Neuron (in vitro differentiated cells): ENCODE results near the gene RPTOR.

Source experiments
- H2AFZ ChIP-seq: one replicate; pipeline ENCODE4 v1.6.1; 2013; ENCODE audit warnings: low read depth, mild to moderate bottlenecking, inconsistent platforms, low read length, moderate library complexity
- H3K27me3 ChIP-seq: one replicate; pipeline ENCODE4 v1.6.1; 2013; ENCODE audit warnings: low read length; ENCODE audit not compliant: insufficient read depth
- H3K36me3 ChIP-seq: one replicate; pipeline ENCODE4 v1.6.1; 2013; ENCODE audit warnings: low read length; ENCODE audit not compliant: insufficient read depth
- H3K4me1 ChIP-seq: one replicate; pipeline ENCODE4 v1.6.1; 2013; ENCODE audit warnings: low read length; ENCODE audit not compliant: insufficient read depth
- H3K4me3 ChIP-seq: 2 replicates; pipeline ENCODE4 v1.5.1; 2013; ENCODE audit warnings: mild to moderate bottlenecking, low read length, moderate library complexity
- H3K9me3 ChIP-seq: one replicate; pipeline ENCODE4 v1.6.1; 2013; ENCODE audit warnings: low read length

The RPTOR gene

DNA sequence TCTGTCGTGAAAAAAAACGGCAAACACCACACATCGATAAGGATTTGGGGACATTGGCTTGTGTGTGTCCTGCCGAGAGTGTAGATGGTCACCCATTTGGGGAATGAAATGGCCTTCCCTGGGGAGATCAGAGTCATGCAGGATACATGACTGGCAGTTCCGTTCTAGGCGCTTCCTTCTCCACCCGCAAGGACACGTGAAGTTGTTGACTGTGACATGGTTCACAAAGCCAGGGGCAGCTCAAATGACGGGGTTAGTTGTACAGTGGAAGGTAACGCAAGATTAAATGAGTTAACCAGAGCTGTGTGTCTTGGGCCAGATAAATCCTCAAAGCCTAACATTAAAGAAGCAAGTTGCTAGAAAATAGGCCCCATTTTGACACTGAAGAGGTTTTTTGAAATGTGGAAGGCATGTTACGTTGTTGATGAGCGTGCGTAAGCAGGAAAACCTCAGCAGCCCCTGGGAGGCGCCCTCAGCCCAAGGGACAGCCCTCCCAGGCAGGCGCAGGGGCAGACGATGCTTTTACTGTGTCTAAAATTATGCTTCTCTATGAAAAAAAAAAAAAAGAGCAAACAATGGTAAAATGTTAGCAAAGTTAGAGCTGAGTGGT lies 411.1 kb downstream of the RPTOR start:
- H2AFZ ChIP-seq = no peak overlapping the region
- H3K9me3 ChIP-seq = peaks cover 5% of the 10 kb centered on the region
- H3K4me3 ChIP-seq = no peak overlapping the region
- H3K27me3 ChIP-seq = no peaks in the 10 kb centered on the region
- peaks cover 6% of the 10 kb centered on the region for H3K36me3 ChIP-seq
- H3K4me1 ChIP-seq = no peaks in the 10 kb centered on the region

GRCh38 chr17:80956321-80957190 lies 411.9 kb downstream of the RPTOR start:
- no peak overlapping the region for H2AFZ ChIP-seq
- peaks cover 2% of the 10 kb centered on the region for H3K36me3 ChIP-seq
- peaks cover 5% of the 10 kb centered on the region for H3K9me3 ChIP-seq
- no peaks in the 10 kb centered on the region for H3K27me3 ChIP-seq
- H3K4me3 ChIP-seq = no peak overlapping the region
- H3K4me1 ChIP-seq = no peaks in the 10 kb centered on the region

DNA sequence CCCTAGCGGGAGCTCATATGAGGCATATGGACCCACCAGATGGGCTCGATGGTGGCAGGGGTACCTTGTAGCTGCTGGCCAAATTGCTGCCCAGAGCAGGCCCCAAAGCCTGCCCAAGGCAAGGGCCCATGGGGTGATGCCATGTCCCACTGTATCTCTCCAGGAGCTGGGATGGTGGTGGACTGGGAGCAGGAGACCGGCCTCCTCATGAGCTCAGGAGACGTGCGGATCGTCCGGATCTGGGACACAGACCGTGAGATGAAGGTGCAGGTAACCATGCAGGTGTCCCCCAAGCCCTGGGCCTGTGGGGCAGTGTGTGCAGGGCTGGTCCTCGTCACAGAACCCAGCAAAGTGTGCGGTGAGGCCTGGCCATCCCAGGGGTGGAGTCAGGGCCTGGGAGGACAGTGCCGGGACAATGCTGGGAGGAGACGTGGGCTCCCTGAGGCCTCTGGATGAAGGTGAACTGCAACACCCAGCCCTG lies 412.9 kb downstream of the RPTOR start:
- Histone ChIP-seq H3K4me1 (no peaks in the 10 kb centered on the region), H3K36me3 (no peaks in the 10 kb centered on the region), H3K27me3 (no peaks in the 10 kb centered on the region), H3K4me3 (no peak overlapping the region), H2AFZ (no peak overlapping the region), H3K9me3 (peaks cover 5% of the 10 kb centered on the region)

DNA sequence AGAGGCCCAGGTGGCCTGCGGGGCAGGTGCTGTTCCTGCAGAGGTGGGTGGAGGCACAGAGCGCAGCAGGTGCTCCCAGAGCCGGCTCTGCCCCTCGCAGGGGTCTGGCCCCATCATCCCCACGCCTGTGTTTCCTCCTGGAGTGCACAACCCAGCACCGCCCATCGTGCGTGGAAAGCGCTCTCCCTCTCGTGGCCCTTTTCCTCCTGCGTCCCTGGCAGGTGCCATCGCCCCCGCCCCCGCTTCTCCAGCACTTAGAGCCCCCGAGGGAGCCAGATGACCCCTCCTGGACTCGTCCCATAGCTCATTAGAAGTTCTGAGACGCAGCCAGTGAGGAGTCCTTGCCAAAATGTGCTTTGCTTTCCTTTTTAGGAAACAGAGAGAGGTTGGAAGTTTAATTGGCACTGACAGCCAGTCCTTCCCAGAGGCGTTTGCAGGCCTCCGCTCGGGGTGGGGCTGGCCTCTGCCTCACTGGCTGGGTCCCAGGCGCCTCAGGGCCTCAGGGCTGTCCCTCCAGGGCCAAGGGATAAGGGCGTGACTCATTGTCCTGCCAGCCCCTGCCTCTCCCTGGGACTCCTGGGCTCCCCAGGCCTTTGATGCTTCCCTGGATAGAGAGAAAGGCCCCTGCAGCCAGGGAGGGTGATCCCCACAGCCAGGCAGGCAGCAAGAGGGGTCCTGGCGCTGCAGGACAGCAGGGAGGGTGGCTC lies 414.8 kb downstream of the RPTOR start:
- H2AFZ ChIP-seq = no peak overlapping the region
- no peaks in the 10 kb centered on the region for H3K27me3 ChIP-seq
- no peak overlapping the region for H3K4me3 ChIP-seq
- peaks cover 2% of the 10 kb centered on the region for H3K9me3 ChIP-seq
- no peaks in the 10 kb centered on the region for H3K4me1 ChIP-seq
- H3K36me3 ChIP-seq = no peaks in the 10 kb centered on the region

GRCh38 chr17:80960037-80960796 lies 415.6 kb downstream of the RPTOR start:
- Histone ChIP-seq H3K36me3 (peaks cover 1% of the 10 kb centered on the region), H3K4me1 (no peaks in the 10 kb centered on the region), H3K27me3 (no peaks in the 10 kb centered on the region), H2AFZ (no peak overlapping the region), H3K9me3 (no peaks in the 10 kb centered on the region), H3K4me3 (no peak overlapping the region)

- no peaks in the 10 kb centered on the region for H3K9me3 ChIP-seq
Measured at GRCh38 chr17:80960797-80961452, 416.3 kb downstream of the RPTOR start.

GRCh38 chr17:80961541-80962330 lies 417.1 kb downstream of the RPTOR start:
- H3K27me3 ChIP-seq = no peaks in the 10 kb centered on the region
- no peaks in the 10 kb centered on the region for H3K4me1 ChIP-seq
- no peak overlapping the region for H2AFZ ChIP-seq
- no peaks in the 10 kb centered on the region for H3K9me3 ChIP-seq
- no peak overlapping the region for H3K4me3 ChIP-seq
- peaks cover 4% of the 10 kb centered on the region for H3K36me3 ChIP-seq

More at GRCh38 chr17:80960797-80961452, 416.3 kb downstream of the RPTOR start:
- H3K27me3 ChIP-seq = no peaks in the 10 kb centered on the region
- peaks cover 4% of the 10 kb centered on the region for H3K36me3 ChIP-seq
- H3K4me3 ChIP-seq = no peak overlapping the region
- no peak overlapping the region for H2AFZ ChIP-seq
- H3K4me1 ChIP-seq = no peaks in the 10 kb centered on the region

DNA sequence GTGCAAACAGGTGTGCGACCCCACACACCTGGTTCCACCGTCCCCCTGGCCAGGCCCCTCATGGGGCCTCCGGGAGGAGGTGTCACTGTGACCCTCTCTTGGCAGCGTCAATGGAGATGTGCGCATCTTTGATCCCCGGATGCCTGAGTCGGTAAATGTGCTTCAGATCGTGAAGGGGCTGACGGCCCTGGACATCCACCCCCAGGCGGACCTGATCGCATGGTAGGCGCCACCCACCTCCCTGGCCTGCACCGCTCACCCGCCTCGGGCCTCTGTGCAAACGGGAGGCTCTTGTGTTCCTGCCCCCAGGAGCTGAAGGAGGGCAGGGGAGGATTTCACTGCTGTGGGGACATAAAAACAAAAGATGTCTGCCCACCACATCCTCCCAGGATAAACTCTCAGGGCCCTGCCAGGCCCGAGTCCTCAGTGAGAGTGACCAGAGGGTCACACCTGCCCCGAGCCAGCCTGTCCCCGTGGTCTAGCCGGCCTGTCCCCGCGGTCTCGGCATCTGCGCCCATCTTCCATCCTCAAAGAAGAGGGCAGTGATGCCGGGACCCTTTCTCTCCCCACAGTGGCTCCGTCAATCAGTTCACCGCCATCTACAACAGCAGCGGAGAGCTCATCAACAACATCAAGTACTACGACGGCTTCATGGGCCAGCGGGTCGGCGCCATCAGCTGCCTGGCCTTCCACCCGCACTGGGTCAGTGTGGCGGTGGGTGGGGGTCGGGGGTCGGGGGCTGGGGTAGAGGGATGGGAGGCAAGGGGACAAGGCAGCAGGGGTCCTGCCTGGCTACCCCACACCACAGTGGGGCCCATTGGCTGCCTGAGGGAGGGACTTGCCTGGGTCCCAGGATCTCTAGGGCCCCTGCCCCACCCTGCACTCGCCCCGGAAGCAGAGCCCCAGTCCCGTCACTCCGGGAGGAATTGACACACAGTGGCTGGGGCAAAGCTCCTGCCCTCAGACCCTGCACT lies 418.0 kb downstream of the RPTOR start:
- Histone ChIP-seq H3K4me3 (no peak overlapping the region), H3K9me3 (no peaks in the 10 kb centered on the region), H3K27me3 (no peaks in the 10 kb centered on the region), H3K4me1 (no peaks in the 10 kb centered on the region), H3K36me3 (peaks cover 4% of the 10 kb centered on the region), H2AFZ (no peak overlapping the region)

GRCh38 chr17:80963812-80964543 lies 419.3 kb downstream of the RPTOR start:
- peaks cover 8% of the 10 kb centered on the region for H3K4me1 ChIP-seq
- H3K9me3 ChIP-seq = no peaks in the 10 kb centered on the region
- H3K27me3 ChIP-seq = no peaks in the 10 kb centered on the region
- H2AFZ ChIP-seq = no peak overlapping the region
- peaks cover 4% of the 10 kb centered on the region for H3K36me3 ChIP-seq
- no peak overlapping the region for H3K4me3 ChIP-seq

GRCh38 chr17:80964544-80964856 lies 419.9 kb downstream of the RPTOR start:
- no peaks in the 10 kb centered on the region for H3K27me3 ChIP-seq
- H3K9me3 ChIP-seq = no peaks in the 10 kb centered on the region
- no peak overlapping the region for H3K4me3 ChIP-seq
- peaks cover 4% of the 10 kb centered on the region for H3K36me3 ChIP-seq
- H2AFZ ChIP-seq = no peak overlapping the region
- peaks cover 9% of the 10 kb centered on the region for H3K4me1 ChIP-seq
